Naive thymus-derived CD8-positive, alpha-beta T cell (primary cell): Measurements from ENCODE around the gene TMEM132D. TPM values are rescaled to one million over a fixed set of nuclear protein-coding genes. Genes with fewer than 3 reads are reported as not detected.
A peak's percentile ranks its signal among the peaks of the same experiment; 100 is the strongest.

ENCODE experiments used
- ATAC-seq, 2 donors: fragments of 150-1000 bp; cut with Tn5 transposase in 1 of 2; sonication (Bioruptor Pico), chemical (Tn5 transposase) in 1 of 2; 1 replicate in 1 of 2; 2 replicates in 1 of 2; pipeline ENCODE4 v1.10.0; 2021; ENCODE audit warnings: mild to moderate bottlenecking in 2 of 2, moderate library complexity in 2 of 2
- POLR2A ChIA-PET: fragments of 350-600 bp; sonication (Branson Sonifier 250); formaldehyde crosslinking; loops from one replicate; lab custom pipeline; 2021; ENCODE audit warnings: antibody characterized with exemption; lab: Charles Lee
- DNase-seq, 10 donors: peaks; one replicate each; pipeline versions ENCODE4 v3.0.0 to v3.0.0-alpha.2; 2020 to 2022
- H3K27ac Mint-ChIP-seq, 10 donors: one replicate each; pipeline ENCODE4 v1.8.0; 2020 to 2022; ENCODE audit warnings: mild to moderate bottlenecking in 10 of 10, mixed read lengths in 10 of 10, moderate library complexity in 4 of 10, inconsistent platforms in 1 of 10
- H3K27me3 Mint-ChIP-seq, 5 donors: one replicate each; pipeline ENCODE4 v1.8.0; 2021 to 2022; ENCODE audit warnings: mixed read lengths in 5 of 5
- H3K36me3 Mint-ChIP-seq, 3 donors: one replicate each; pipeline ENCODE4 v1.8.0; 2020 to 2022; ENCODE audit warnings: mixed read lengths in 3 of 3, mild to moderate bottlenecking in 2 of 3, inconsistent platforms in 1 of 3
- H3K4me1 Mint-ChIP-seq, 4 donors: one replicate each; pipeline ENCODE4 v1.8.0; 2021 to 2022; ENCODE audit warnings: mixed read lengths in 4 of 4
- H3K4me3 Mint-ChIP-seq, 10 donors: one replicate each; pipeline ENCODE4 v1.8.0; 2020 to 2022; ENCODE audit warnings: mild to moderate bottlenecking in 10 of 10, mixed read lengths in 10 of 10, moderate library complexity in 6 of 10, inconsistent platforms in 1 of 10
- H3K9me3 Mint-ChIP-seq, 9 donors: one replicate each; pipeline ENCODE4 v1.8.0; 2020 to 2022; ENCODE audit warnings: mixed read lengths in 9 of 9, mild to moderate bottlenecking in 3 of 9, inconsistent platforms in 1 of 9, moderate library complexity in 1 of 9
- polyA plus RNA-seq, 3 donors: library from polyadenylated mRNA; unstranded; fragments of 300-500 nt; fragmentation: Illumina TruSeq; gene quantifications; one replicate each; pipeline ENCODE4 v1.2.3, GENCODE V29; 2021
- total RNA-seq, 8 experiments: library from RNA in 2 of 8; stranded (reverse) in 2 of 8; gene quantifications; one replicate each; pipeline ENCODE4 v1.2.3 and lab custom pipeline; 2021 to 2026

Gene TMEM132D
- total and polyA plus RNA-seq, 5 experiments from 2014 or later = not detected

DNA sequence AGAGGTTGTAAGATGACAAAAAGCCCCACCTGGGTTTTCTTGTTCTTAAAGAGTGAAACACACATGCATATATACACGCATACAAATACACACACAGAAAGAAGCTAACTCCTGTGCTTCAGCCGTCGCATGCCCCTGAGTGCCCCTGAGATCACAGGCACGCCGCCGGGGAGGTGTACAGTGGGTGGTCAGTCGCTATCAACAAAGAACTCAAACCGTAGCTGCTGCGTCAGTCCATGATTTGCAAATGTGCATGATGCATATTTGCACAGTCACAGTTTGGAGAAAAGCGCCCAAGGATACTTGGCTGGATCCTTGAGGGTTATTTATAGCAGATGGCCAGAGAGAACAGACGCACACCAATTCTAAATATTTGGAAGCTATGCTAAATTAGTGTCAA, 206.9 kb downstream of the TMEM132D start:
- ATAC-seq = no peak
- H3K27me3 Mint-ChIP-seq = peaks cover 0 to 1% (median 0%) of the 10 kb centered on the region in 5 donors
- POLR2A ChIA-PET = no interaction called here
- H3K27ac Mint-ChIP-seq = no peak overlapping the region
- H3K9me3 Mint-ChIP-seq = peaks cover 0 to 17% (median 4%) of the 10 kb centered on the region in 9 donors
- H3K4me1 Mint-ChIP-seq = no peaks in the 10 kb centered on the region
- DNase-seq = no peak
- no peak overlapping the region for H3K4me3 Mint-ChIP-seq
- H3K36me3 Mint-ChIP-seq = peaks cover 0 to 7% (median 0%) of the 10 kb centered on the region in 3 donors

DNA sequence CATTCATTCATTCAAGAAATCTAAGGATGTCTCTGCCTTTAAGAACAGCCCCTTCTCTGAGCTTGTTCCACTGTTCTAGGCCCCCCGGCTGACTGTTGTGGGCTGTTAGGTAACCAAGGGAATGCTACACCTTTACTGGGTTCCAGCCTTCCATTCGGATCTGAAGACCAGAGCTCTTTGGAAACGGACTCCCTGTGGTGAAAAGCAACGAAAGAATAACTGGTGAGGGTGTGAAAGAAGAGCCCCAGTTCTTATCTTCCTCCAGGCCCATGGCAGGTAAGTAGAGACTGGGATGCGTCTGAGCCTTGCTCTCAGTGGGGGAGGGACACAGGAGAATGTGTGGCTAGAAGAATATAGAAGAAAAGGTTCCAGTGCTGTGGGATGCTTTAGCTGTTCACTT, 207.4 kb downstream of the TMEM132D start:
- POLR2A ChIA-PET = no interaction called here
- Mint-ChIP-seq H3K36me3 (peaks cover 0 to 7% (median 0%) of the 10 kb centered on the region in 3 donors), H3K4me3 (no peak overlapping the region), H3K27me3 (peaks cover 0 to 1% (median 0%) of the 10 kb centered on the region in 5 donors), H3K4me1 (no peaks in the 10 kb centered on the region), H3K9me3 (peaks cover 0 to 16% (median 6%) of the 10 kb centered on the region in 9 donors), H3K27ac (no peak overlapping the region)
- no peak for DNase-seq
- no peak for ATAC-seq

DNA sequence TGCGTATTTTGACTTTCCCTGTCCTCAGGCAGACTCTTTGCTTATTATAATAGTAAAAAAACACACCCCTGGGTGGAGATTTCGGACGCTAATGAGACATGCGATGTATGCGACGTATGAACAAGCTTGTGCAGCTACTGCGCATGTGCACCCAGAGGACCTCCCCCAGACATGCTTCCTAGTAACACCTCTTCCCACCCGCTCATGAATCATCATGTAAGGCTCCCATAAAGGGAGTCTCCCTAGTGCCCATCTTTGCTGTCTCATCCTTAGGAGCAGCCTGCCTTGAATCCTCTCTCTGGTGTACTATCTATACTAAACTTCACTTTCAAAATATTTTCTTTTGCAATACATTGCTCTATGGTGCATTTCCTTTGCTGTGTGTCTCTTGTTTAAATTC, 210.1 kb downstream of the TMEM132D start:
- no peak overlapping the region for H3K27ac Mint-ChIP-seq
- no peaks in the 10 kb centered on the region for H3K36me3 Mint-ChIP-seq
- POLR2A ChIA-PET = no interaction called here
- H3K27me3 Mint-ChIP-seq = no peaks in the 10 kb centered on the region
- DNase-seq (no peak), ATAC-seq (no peak)
- no peak overlapping the region for H3K4me3 Mint-ChIP-seq
- peaks cover 1 to 15% (median 5%) of the 10 kb centered on the region in 9 donors for H3K9me3 Mint-ChIP-seq
- H3K4me1 Mint-ChIP-seq = no peaks in the 10 kb centered on the region

DNA sequence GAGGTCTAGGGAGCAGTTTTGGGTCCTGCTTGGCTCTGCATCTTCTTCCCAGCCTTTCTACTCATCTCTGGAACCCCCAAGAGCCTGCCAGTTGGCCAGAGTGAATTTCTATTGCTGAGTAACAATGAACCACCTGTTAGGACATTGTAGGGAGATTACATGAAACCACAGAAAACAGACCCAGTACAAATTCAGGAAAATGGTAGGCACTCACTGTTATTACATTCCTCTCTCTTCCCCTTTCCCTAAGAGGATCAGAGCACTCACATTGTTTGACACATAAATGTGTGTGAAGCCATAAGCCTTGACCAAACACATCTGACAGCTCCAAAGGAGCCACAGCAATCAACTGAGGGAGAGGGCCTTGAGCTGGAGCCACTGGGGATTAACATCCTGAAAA, 216.1 kb downstream of the TMEM132D start:
- no peak overlapping the region for H3K27ac Mint-ChIP-seq
- peaks cover 0 to 8% (median 2%) of the 10 kb centered on the region in 3 donors for H3K36me3 Mint-ChIP-seq
- peaks cover 8 to 29% (median 12%) of the 10 kb centered on the region in 9 donors for H3K9me3 Mint-ChIP-seq
- H3K4me1 Mint-ChIP-seq = no peaks in the 10 kb centered on the region
- DNase-seq (no peak), ATAC-seq (no peak)
- H3K4me3 Mint-ChIP-seq = no peak overlapping the region
- H3K27me3 Mint-ChIP-seq = peaks cover 0 to 4% (median 0%) of the 10 kb centered on the region in 5 donors
- POLR2A ChIA-PET = no interaction called here

DNA sequence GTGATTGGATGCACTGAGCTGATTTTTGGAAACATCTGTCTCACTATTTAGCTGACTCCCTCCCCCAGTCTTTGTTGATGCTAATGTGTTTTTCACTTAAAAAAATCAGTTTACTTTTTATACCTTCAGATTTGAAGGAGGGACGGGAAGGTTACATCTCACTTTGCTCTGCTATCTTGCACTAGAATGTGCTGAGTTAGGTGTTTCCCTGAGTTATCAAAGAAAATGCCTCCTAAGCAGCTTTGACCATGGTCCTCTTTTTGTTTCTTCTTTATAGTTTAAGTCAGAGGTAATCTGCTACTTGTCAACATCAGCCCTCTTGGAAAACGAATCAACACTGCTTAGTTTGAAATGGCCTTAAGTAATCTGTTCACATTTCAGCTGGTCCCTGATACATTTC, 222.0 kb downstream of the TMEM132D start:
- H3K4me1 Mint-ChIP-seq = no peaks in the 10 kb centered on the region
- peaks cover 4 to 31% (median 14%) of the 10 kb centered on the region in 9 donors for H3K9me3 Mint-ChIP-seq
- H3K27me3 Mint-ChIP-seq = peaks cover 0 to 4% (median 0%) of the 10 kb centered on the region in 5 donors
- DNase-seq = no peak
- no peak overlapping the region for H3K27ac Mint-ChIP-seq
- POLR2A ChIA-PET = no interaction called here
- H3K4me3 Mint-ChIP-seq = no peak overlapping the region
- H3K36me3 Mint-ChIP-seq = peaks cover 0 to 8% (median 2%) of the 10 kb centered on the region in 3 donors
- ATAC-seq = no peak

DNA sequence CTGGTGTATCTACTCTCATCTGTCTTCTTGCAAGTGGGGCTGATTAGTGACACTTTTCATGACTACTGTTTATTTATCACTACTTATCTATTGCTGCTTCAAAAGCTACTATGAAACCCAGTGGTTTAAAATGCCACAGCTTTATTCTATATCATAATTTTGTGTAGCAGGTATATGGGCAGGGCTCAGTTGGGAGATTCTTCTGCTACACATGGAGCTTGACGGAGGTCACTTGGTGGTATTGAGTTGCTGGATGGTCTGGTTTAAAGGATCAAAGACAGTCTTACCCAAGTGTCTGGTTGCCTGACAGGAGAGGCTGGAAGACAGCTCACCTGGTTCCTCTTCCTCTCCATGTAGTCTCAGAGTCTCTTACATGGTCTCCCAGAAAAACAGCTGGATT, 222.7 kb downstream of the TMEM132D start:
- no peak overlapping the region for H3K27ac Mint-ChIP-seq
- peaks cover 0 to 4% (median 0%) of the 10 kb centered on the region in 5 donors for H3K27me3 Mint-ChIP-seq
- H3K4me3 Mint-ChIP-seq = no peak overlapping the region
- H3K9me3 Mint-ChIP-seq = peaks cover 2 to 31% (median 14%) of the 10 kb centered on the region in 9 donors
- peaks cover 0 to 8% (median 2%) of the 10 kb centered on the region in 3 donors for H3K36me3 Mint-ChIP-seq
- POLR2A ChIA-PET = no interaction called here
- ATAC-seq (no peak), DNase-seq (no peak)
- H3K4me1 Mint-ChIP-seq = no peaks in the 10 kb centered on the region

DNA sequence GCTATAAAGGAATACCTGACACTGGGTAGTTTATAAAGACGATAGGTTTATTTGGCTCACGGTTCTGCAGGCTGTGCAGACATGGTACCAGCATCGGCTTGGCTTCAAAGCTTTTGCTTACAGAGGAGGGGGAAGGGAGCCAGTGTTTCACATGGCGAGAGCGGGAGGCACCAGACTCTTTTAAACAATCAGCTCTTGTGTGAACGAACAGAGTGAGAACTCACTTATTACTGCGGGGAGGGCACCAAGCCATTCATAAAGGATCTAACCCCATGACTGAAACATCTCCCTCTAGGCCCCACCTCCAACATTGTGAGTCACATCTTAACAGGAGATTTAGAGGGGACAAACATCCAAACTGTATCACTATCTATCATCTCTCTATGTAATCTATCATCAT, 227.4 kb downstream of the TMEM132D start:
- no peaks in the 10 kb centered on the region for H3K4me1 Mint-ChIP-seq
- H3K36me3 Mint-ChIP-seq = no peaks in the 10 kb centered on the region
- ATAC-seq (no peak), DNase-seq (no peak)
- H3K9me3 Mint-ChIP-seq = peaks cover 0 to 16% (median 4%) of the 10 kb centered on the region in 9 donors
- H3K27me3 Mint-ChIP-seq = no peaks in the 10 kb centered on the region
- H3K27ac Mint-ChIP-seq = no peak overlapping the region
- H3K4me3 Mint-ChIP-seq = no peak overlapping the region
- POLR2A ChIA-PET = no interaction called here

DNA sequence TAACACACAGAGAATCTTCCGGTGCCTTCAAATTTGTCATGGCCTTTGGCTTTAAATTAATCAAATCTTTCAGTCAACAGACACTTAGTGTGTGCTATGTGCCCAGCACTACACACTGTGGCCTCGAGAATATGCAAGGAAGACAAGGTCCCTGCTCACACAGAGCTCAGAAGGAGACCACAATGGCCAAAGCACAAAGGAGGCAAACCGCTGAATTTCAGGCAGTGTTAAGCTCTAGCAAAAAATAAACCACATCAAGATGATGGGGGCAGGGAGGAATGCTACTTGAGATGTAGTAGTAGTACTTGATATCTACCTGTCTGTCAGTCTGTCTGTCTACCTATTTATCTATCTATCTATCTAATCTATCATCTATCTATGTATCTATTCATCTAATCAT, 227.9 kb downstream of the TMEM132D start:
- ATAC-seq (no peak), DNase-seq (no peak)
- H3K4me1 Mint-ChIP-seq = no peaks in the 10 kb centered on the region
- H3K27ac Mint-ChIP-seq = no peak overlapping the region
- H3K27me3 Mint-ChIP-seq = no peaks in the 10 kb centered on the region
- H3K36me3 Mint-ChIP-seq = no peaks in the 10 kb centered on the region
- POLR2A ChIA-PET = no interaction called here
- no peak overlapping the region for H3K4me3 Mint-ChIP-seq
- peaks cover 0 to 21% (median 3%) of the 10 kb centered on the region in 9 donors for H3K9me3 Mint-ChIP-seq

DNA sequence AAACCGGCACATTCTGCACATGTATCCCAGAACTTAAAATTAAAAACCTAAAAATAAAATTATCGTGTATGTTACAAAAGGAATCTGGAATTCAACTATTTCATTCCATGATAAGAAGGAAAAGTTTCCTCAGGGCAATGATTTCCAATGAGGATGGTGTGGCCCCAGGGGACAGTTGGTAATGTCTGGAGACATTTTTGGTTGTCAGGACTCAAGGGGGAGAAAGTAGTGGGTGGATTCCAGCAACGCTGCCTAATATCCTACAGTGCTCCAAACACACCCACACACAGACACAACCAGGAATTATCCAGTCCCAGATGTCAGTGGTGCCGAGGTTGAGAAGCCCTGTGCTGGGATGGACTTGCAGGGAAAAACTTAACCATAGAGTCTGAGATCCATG, 228.3 kb downstream of the TMEM132D start:
- no peaks in the 10 kb centered on the region for H3K36me3 Mint-ChIP-seq

DNA sequence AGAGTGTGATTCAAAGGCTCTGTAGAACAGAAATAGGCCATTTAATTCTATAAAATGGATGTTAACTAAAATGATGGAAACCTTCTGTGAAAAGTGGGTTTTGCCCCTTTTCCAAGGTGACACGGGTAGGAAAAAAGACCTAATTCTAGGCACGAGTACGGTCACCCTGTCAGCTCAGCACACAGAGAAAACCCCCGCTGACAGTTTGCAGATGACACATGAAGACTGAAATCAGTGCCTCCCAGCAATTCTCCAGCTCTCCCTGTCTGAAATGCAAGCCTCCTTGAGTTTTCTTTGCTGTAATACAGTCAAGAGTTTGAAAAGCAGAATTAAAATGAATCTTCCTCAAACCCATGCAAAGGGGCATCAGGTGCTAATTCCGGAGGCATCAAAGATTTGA, 230.0 kb downstream of the TMEM132D start:
- no peaks in the 10 kb centered on the region for H3K36me3 Mint-ChIP-seq
- H3K27ac Mint-ChIP-seq = no peak overlapping the region
- ATAC-seq = no peak
- no peak for DNase-seq
- POLR2A ChIA-PET = no interaction called here
- H3K9me3 Mint-ChIP-seq = peaks cover 0 to 30% (median 4%) of the 10 kb centered on the region in 9 donors
- H3K27me3 Mint-ChIP-seq = no peaks in the 10 kb centered on the region
- H3K4me1 Mint-ChIP-seq = no peaks in the 10 kb centered on the region
- no peak overlapping the region for H3K4me3 Mint-ChIP-seq

More for the DNA sequence above, 228.3 kb downstream of the TMEM132D start:
- Mint-ChIP-seq H3K27ac (peak overlapping the region in 1 of 10 donors; percentile 23), H3K9me3 (peaks cover 0 to 25% (median 3%) of the 10 kb centered on the region in 9 donors), H3K4me1 (no peaks in the 10 kb centered on the region), H3K27me3 (no peaks in the 10 kb centered on the region), H3K4me3 (no peak overlapping the region)
- POLR2A ChIA-PET = no interaction called here
- ATAC-seq (no peak), DNase-seq (no peak)

DNA sequence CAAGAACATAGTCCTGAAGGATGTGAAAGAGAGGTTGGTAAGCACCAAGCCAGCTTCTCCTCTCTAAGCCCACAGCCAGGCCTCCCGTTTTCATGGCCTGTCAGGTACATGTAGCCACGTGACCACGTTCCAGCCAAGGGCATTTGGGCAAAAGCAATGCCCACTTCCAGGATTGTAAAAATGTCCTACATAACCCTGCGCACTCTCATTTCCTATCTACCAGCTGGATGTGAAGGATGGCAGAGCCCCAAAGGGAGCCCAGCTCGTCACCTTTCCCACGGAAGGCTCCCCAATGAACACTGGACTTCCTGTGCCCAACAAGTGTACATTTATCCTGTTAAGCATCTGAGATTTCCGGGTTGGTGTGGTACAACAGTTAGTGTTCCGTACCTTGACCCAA, 231.7 kb downstream of the TMEM132D start:
- Mint-ChIP-seq H3K9me3 (peaks cover 0 to 24% (median 11%) of the 10 kb centered on the region in 9 donors), H3K4me1 (no peaks in the 10 kb centered on the region), H3K27me3 (no peaks in the 10 kb centered on the region), H3K4me3 (no peak overlapping the region), H3K36me3 (no peaks in the 10 kb centered on the region), H3K27ac (no peak overlapping the region)
- ATAC-seq = no peak
- no peak for DNase-seq
- POLR2A ChIA-PET = no interaction called here

DNA sequence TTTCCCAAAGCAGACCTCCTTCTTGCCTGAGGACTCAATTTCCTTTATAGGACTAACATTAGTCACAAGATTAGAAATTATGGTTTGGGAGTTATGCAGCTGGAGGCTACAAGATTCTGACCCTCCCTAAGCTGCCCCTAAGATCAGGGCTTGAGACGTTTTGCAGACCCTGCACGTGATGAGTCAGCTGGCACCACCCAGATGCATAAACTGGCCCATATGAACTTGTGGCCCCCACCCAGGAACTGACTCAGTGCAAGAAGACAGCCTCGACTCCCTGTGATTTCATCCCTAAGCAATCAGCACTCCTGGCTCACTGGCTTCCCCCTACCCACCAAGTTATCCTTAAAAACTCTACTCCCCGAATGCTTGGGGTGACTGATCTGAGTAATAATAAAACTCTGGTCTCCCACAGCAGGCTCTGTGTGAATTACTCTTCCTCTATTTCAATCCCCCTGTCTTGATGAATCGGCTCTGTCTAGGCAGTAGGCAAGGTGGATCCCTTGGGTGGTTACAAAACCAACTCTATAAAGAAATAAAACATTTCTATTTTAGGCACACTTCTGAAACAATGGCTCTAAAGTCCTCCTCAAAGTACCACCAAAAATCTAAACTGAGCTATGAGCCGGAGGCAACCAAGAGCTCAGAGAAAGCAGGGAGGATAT, 233.4 kb downstream of the TMEM132D start:
- peaks cover 0 to 19% (median 10%) of the 10 kb centered on the region in 9 donors for H3K9me3 Mint-ChIP-seq
- no peaks in the 10 kb centered on the region for H3K36me3 Mint-ChIP-seq
- H3K4me1 Mint-ChIP-seq = no peaks in the 10 kb centered on the region
- no peak overlapping the region for H3K27ac Mint-ChIP-seq
- POLR2A ChIA-PET = no interaction called here
- ATAC-seq = no peak
- no peaks in the 10 kb centered on the region for H3K27me3 Mint-ChIP-seq
- H3K4me3 Mint-ChIP-seq = no peak overlapping the region
- no peak for DNase-seq

DNA sequence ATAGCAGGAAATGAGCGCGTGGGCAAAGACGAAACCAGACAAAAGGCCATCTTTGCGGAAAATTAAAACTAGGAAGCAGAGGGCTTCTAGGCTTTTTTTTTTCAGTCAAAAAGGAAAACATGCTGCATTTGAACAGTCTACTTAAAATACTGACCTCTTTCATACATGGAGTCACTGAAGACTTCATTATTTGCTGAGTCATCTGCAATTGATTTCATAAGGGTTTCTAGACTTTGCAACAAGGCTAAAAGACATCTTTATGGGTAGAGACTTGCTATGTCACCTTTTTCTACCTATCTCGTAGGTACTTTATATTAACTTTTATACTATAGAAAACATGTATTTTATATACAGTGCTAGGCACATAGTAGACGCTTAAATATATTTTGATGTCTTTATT, 238.4 kb downstream of the TMEM132D start:
- H3K27me3 Mint-ChIP-seq = no peaks in the 10 kb centered on the region
- H3K27ac Mint-ChIP-seq = no peak overlapping the region

DNA sequence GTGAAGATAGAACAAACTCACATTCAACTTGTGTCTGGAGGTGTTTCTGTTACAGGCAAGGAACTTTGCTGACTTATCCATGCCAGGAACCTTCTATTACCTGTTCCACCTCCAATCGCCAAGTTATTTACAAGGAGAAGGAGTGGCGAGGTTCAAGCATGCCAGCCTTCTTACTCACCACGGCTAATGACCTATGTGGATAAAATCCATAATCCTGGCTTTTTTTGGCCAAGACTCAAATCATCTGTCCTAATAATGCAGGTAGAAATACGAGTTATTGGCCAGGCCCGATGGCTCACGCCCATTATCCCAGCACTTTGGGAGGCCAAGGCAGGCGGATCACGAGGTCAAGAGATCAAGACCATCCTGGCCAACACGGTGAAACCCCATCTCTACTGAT, 241.6 kb downstream of the TMEM132D start:
- DNase-seq (no peak), ATAC-seq (no peak)
- H3K9me3 Mint-ChIP-seq = peaks cover 0 to 4% (median 0%) of the 10 kb centered on the region in 9 donors
- no peaks in the 10 kb centered on the region for H3K4me1 Mint-ChIP-seq
- no peaks in the 10 kb centered on the region for H3K27me3 Mint-ChIP-seq
- POLR2A ChIA-PET = no interaction called here
- no peaks in the 10 kb centered on the region for H3K36me3 Mint-ChIP-seq
- H3K27ac Mint-ChIP-seq = no peak overlapping the region
- no peak overlapping the region for H3K4me3 Mint-ChIP-seq

More for the DNA sequence above, 238.4 kb downstream of the TMEM132D start:
- H3K4me3 Mint-ChIP-seq = no peak overlapping the region
- H3K36me3 Mint-ChIP-seq = no peaks in the 10 kb centered on the region
- peaks cover 0 to 14% (median 5%) of the 10 kb centered on the region in 9 donors for H3K9me3 Mint-ChIP-seq
- no peaks in the 10 kb centered on the region for H3K4me1 Mint-ChIP-seq
- POLR2A ChIA-PET = no interaction called here
- DNase-seq (no peak), ATAC-seq (no peak)
